T-helper 2 cell (primary cell): ENCODE measurements around the gene SFMBT1.
A peak's percentile ranks its signal among the peaks of the same experiment; 100 is the strongest.

Experiments used
- DNase-seq, 5 experiments: peaks; one replicate each; pipeline versions ENCODE4 v3.0.0 to v3.0.0-alpha.2; 2012 to 2022

The SFMBT1 gene

DNA sequence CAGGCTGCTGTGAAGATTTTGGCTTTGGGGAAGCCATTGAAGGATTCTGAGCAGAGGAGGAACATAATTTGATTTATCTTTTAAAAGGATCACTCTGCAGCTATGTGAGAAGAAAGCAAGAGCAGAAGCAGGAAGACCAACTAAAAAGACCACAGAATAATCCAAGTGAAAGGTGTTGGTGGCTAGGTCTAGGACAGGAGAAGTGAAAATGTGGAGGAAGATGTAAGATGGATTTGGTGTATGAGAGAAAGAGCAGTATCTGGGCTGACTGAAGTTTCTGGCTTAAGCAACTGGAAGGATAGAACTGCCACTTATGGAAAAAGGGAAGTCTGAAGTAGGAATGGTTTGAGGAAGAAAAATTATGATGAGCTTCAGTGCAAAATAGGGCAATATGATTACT, 62.0 kb downstream of the SFMBT1 start:
- DNase-seq: no peak

DNA sequence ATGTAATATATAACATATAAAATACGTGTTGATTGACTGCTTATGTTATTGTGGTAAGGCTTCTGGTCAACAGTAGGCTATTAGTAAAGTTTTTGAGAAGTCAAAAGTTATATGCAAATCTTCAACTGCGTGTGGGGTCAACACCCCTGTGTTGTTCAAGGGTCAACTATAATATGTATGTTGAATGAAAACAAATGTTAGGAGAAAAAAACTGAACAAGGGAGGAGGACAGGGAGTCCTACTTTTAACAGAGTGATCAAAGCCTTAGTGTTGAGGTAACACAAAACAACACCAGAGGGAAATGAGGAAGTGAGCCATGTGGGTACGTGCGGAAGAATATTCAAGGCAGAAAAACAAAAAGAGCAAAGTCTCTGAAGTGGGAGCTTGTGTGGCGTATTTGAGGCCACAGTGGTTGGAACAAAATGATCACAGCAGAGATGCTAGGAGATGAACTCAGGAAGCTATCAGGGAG, 62.5 kb downstream of the SFMBT1 start:
- DNase-seq: peak in 4 of 5 experiments; percentile 29 to 68 (median 47)

DNA sequence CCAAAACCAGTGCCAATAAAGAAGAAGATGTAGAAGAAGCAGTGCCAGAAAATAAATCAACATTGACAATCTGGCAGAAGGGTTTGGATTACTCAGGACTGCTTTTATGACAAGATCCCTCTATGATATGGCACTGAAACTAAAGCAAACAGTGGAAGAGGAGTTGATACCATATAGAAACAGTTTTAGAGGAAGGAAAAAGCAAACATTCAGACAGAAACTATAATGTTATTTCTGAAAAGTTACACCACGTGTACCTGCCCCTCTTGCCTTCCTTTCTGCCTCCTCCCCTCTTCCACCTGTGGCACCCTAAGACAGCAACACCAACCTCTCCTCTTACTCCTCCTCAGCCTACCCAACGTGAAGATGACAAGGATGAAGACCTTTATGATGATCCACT, 63.0 kb downstream of the SFMBT1 start:
- DNase-seq: peak in 1 of 5 experiments; percentile 30

DNA sequence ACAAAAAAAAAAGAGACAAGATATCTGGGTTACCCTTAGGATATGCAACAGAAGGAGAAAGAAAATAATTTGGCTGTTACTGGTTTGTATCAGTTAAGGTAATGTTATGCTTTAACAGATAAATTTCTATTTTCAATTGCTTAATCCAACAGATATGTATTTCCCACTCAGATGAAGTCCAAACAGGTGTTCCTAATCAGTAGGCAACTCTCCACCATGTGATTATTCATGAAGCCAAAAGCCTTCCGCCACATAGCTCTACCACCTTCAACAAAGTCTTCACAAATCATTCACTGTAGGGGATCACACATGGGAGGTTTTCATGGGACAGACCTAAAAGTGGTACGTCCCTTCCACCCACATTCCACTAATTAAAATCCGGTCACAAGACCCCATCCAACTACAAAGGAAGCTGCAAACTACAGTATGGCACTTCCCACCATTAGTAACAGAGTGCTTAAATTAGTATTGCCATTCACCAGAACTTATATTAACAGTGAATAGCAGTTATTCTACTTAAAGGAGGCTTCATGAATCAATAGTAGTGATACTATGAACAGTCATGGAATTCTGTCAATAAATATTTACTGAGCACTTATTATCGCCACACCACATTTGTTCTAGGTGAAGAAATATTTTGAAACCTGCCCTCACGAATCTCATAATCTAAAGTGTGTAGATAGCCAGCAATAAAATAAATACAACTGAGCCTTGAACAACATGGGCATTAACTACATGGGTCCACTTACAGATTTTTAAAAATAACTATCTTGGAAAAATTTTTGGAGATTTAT, 66.5 kb downstream of the SFMBT1 start:
- DNase-seq: no peak

DNA sequence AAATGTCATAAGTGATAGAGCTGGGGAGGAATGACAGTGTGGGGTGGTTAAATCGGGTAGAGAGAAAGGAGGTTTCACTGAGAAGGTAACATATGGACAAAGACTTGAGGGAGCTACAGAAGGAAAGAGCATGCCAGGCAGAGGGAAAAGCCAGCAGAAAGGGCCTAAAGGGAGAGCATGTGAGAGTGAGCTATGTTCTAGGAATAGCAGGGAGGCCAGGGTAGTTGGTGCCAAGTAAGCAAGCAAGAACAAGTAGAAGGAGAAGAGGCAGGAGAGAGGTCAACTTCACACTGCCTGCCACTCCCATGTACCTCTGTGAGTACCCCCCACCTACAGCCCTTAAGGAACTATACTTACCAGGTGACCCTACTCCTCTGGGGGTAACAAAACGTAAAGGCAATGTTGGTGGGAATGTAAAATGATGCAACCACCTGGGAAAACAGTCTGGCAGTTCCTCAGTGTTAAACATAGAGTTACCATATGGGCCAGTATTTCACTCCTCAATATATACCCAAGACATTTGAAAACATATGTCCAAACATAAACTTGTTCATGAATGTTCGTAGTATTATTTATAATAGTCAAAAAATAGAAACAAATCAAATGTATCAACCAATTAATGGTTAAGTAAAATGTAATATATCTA, 67.6 kb downstream of the SFMBT1 start:
- DNase-seq: no peak

DNA sequence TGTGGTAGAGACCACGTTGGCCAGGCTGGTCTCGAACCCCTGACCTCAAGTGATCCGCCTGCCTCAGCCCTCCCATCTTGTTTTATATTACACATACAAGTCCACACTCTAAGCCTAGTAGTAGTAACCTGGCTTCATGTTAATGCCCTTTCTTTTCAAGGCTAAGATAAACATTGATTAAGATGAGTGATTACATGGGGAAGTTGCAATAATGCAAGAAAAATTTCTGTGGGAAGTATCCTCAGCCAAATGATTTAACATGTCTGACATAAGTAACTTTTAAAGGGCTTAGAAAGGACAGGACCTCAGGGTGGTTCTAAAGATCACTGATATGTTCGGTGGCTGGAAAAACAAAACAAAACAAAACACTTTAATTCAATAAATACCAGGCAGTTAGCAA, 72.1 kb downstream of the SFMBT1 start:
- DNase-seq: no peak

DNA sequence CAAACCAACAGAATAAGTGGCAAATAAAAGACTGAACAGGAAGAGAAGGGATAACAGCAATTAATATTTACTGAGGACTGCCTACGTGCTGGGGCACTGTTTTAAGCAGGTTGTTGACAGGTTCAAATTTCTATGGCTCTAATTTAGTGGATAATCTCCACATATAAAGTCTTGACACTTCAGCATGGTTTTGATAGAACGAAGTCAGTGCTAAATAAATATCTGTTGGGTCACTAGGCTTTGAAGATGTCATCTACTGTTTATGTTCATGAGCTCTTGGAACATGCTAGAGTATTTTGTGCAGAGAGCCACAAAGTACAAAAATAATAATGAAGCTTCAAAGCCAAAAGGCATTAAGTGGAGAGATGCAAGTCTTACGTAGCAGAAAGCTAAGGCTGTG, 74.0 kb downstream of the SFMBT1 start:
- DNase-seq: no peak

DNA sequence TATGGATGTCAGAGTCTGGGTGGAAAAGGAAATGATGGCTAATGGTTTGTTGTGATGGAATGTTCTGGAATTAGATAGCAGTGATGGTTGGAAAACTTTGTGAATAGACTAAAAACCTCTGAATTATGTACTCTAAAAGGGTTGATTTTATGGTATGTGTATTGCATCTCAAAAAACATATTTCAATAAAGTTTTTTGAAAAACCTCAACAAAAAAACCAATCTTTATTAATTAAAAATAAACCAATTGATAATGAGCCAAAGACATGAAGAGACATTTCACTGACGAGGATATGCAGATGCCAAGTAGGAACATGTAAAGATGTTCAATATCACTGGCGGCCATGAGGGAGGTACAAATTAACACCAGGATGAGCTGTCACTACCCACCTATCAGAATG, 78.5 kb downstream of the SFMBT1 start:
- DNase-seq: no peak

DNA sequence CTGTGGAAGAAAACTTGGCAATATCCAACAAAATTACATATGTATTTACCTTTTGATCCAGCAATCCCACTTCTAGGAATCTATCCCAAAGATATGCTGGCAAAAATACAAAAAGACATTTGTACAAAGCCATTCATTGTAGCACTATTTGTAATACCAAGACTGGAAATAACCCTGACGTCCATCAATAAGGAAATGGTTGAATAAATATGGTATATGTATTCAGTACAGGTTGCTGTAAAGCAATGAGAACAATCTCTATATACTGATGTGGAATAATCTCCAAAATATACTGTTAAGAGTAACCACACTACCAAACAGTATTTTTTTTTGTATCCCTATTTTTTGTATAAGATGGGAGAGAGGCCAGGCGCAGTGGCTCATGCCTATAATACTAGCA, 83.7 kb downstream of the SFMBT1 start:
- DNase-seq: no peak

DNA sequence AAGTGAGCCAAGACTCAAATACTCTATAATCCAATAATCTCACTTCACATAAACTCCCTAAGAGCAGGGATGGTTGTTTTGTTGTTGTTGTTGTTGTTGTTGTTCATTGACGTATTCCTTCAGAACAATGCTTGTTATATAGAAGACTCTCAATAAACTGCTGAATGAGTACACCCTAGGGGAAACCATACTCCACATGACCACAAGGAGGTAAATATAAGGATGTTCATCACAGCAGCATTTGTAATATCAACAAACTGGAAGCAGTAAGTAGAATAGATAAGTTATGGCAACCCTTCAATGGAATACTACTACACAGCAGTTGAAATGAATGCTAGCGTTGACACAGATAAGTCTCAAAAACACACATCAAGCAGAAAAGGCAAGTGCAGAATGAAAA, 86.1 kb downstream of the SFMBT1 start:
- no peak for DNase-seq

DNA sequence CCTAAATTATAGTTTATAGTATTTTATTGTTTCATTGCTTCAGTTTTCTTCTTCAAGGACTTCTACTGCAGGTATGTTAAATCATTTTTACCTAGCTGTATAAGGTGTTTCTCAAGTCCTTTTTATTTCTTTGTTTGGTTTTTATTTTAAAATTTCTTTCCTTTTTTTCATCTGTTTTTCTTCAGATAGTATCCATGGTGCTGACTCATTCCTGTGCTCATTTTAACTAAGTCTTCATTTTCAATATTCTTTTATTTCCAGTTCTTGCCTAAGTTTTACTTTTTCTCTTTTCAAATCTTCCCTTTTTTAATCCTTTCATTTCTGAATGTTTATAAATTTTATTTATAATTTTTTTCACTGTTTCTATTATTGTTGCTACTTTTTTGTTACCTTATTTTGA, 106.3 kb downstream of the SFMBT1 start:
- no peak for DNase-seq

DNA sequence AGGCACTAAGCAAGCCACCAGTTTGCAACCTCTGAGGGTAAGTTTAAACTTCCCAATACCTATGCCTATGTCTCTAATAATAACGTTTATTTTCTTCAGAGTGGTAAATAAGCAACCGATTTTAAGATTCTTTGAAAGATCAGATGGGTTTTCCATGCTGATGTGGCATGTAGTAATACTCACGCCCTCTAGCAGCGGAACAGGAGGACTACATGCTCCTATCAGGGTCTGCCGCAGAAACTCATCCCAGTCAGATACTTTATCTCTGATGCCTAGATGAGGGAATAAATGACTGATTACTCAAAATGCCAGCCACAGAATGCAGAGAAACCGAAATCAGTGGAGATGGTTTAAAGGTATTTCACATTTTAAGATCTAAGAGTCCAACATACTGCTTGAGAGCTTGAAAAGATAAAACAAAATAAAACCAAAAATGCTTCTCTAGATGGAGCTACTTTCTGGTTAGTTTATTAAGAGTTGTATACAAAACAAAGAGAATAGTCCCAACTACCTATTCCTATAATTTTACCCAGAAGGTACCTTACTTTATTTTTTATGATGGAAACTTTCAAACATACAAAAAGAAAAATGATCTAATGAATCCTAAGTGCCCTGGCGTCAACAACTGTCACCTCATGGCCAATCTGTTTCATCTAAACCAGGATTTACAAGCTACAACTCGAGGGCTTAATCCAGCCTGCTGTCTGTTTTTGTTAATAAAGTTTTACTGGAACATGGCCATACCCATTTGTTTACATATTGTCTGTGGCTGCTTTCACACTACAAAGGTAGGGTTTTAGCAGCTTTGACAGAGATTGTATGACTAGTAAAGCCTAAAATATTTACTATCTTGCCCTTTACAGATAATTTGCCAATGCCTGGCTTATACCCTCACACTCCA, 111.0 kb downstream of the SFMBT1 start:
- peak in 3 of 5 experiments; percentile 15 to 78 (median 31) for DNase-seq

DNA sequence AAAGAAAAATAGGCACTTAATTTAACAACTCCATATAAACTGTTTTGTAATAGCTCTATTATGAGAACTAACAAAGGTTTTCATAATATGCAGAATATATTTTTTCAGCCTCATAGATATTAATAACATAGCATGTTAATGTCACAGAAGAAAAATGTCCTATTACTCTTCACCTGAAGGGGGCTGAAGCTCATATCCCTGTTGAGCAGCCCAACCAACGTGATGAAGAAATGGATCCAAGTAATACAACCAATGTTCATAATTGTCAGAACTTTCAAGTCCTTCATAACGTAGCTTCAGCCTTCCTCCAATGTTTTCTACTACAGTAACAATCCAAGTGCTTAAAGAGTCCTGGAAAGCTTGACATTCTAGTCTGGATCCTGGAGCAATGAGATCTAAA, 114.0 kb downstream of the SFMBT1 start:
- DNase-seq: no peak

DNA sequence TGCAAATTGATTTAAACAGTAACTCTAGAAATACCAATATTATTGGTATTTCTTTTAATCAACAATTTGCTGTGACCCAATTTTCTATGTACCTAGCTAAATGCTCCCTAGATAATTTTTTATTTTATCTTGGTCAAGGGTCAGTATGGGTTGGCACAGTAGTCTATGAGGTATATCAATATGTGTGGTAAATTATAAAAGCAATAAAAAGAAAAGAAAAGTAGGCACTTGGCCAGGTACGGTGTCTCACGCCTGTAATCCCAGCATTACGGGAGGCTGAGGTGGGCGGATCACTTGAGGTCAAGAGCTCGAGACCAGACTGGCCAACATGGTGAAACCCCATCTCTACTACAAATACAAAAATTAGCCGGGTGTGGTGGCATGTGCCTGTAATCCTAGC, 114.5 kb downstream of the SFMBT1 start:
- no peak for DNase-seq

DNA sequence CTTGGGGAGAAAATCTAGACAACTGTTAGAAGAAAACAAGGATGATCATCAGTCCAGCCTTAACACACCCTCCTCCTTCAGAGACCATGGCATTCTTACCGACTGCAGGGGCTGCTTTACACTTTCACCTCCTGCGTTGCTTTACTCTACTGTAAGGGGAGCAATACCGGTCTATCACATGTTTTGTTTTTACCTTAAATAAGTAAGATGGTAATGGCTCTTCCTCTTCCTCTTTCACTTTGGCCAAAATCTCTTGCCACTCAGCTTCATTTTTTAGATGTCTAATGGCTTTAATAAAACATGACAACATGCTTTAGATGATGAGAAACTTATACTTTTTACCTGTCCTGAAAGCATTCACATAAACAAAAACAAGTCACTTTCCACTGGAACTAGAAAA, 115.1 kb downstream of the SFMBT1 start:
- no peak for DNase-seq

DNA sequence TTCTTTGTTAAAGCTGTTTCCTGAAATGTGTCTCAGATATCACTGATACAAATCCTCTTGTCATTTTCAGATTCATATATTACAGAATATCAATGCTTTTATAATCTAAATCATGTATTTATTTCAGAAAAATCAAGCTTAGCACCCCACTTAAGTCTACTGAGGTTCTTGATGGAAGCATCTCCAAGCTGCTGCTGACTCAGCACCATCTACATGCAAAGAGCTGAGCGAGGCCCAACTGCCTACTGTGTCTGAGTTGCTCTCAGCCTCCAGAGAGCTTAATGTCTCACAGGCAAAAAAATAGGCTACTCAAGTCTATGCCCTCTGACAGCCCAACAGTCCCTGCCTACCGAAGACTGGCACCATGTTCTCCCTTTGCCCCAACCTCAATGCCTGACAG, 119.3 kb downstream of the SFMBT1 start:
- DNase-seq: no peak

DNA sequence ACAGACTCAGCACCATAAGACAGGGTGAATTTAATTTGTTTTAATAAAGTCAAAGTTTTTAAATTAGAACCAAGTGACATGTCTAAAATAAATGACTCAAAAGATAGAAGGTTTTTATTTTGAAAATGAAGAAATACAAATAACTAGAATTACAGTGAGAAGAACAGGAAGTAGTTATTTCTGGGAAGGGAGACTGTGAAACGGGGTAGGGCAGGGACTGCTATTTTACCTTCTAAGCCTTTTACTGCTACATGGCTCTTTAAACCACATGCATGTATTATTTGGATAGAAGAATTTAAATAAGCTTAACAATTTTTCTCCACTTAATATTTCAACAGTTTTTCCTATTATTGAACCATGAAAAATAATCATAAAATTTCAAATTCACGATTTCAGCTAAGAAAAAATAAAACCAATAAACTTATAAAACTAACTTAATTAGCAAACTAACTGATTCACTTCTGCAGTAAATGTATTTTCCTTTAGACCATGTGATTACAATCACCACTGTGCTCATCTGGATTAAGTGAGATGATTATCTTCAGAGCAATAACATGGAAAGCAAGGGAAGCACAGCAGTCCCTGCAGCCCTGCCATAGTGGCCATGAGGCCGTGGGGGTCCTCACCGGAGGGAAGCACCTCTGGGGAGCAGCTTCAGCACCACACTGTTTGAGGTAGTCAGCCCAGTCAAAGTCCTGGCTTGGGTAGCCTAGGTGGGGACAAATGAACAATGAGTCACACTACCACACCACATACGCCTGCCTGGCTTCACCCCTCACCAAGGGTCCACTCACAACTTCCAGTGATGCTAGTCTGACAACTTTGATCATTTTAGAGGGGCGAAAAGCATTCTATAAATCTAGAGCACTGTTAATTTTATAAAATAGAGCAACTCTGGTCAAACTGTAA, 120.2 kb downstream of the SFMBT1 start:
- DNase-seq: no peak

DNA sequence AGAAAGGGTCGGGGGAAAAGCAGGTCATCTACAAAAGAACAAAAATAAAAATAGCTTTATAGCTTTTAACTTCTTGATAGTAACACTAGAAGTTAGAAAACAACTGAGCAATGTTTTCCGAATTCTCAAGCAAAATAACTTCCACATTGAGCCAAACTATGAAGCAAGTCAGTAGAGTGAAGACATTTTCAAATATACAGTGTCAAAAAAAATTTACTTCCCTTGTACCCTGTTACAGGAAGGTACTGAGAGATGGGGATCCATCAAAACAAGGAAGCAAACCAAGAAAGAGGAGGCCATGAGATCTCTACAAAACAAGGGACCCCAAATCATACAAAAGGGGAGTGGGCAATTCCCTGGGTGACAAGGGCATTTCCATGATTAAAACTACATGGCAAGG, 121.9 kb downstream of the SFMBT1 start:
- no peak for DNase-seq

DNA sequence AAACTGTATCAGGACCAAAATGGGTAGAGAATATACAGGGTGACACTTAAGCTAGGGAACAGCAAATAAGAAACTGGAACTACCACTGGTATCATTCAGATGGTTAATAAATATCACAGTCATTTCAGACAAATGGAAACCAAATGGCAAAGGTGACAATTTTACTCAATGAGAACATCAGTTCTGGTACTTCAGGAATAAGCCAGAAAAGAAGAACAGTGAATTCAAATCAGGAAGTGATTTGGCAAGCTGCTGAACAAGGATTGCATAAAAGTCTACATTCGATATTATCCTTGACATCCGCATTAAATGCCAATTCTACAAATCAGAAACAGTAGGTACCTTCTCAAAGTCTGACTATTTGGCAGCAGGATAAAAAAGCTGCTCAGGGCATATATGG, 125.0 kb downstream of the SFMBT1 start:
- DNase-seq: no peak

DNA sequence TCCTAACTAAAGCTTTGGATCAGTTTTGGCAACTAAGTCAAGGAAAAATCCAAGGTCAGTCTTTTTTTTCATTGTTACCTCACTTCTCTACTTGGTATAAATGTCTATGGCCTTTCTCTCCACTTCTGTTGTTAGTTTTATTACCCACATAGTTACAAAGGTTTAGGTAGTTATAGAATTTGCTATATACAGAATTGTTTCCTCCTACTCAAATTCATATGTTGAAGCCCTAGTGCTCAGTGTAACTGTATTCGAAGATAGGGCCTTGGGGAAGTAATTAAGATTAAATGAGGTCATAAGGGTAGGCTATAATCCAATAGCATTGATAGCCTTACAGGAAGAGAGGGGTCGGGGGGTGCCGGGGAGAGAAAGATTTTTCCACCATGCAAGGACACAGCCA, 128.8 kb downstream of the SFMBT1 start:
- no peak for DNase-seq

DNA sequence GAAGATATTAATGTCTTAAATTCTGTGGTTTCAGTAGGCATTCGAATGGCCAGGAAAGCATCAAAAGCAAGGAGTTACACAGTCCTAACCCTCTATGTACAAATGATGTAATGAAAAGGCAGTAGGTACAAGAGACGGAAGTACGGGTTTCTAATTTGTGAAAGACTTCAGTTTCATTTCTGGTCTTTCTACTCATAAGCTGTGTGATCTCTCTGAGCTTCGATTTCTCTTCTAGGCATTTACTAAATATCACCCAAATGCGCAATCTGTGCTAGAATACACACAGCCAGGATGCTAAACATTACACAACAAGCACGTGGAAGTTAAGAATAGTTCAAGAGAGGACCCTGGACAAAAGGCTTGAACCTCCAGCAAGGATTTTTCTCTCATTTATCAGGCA, 130.6 kb downstream of the SFMBT1 start:
- DNase-seq: no peak
